HG03378 (cell line): Measurements from ENCODE around the gene SLC22A2.
"Not testable (repeated sequence)": the region's sequence is repeated elsewhere in the genome, so short reads cannot be mapped to it uniquely, and the experiment has no call there.

ENCODE experiments used
- ATAC-seq: cut with Tn5 transposase; IDR thresholded peaks from one replicate; pipeline ENCODE4 v1.9.1; 2021; ENCODE audit warnings: mild to moderate bottlenecking, moderate library complexity; ENCODE audit not compliant: unreplicated experiment

The SLC22A2 gene

DNA sequence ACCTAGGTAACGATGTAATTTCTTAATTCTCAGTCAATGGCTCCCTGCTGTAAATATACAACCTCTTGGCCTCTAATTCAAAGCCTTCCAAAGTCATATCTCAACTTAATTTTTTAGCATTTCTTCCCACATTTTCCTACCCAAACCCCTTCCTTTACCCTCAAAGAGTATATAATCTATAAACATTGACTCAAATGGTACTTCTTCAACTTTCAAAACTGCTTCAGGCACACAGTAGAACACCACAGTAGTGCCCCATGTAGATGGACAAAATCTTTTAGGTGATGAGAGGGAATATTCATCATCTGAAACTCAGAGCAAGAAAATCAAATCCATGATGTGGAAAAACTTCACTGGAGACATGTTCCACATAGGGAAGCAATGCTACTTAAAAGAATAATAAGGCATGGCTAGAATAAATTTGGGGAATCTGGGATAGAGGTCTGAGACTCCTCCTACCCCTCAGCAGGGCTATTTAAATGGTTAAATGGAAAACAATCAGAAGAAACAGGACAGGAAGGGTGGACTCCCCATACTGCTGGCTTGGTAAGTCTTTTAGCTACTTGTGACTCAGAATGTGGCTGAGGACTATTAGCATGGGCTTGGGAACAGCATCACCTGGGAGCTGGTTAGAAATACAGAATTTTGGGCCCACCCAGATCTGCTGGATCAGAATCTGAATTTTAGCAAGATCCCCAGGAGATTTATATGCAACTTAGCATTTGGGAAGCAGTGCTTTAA is 6.4 kb downstream of the SLC22A2 start:
- ATAC-seq = no peak

DNA sequence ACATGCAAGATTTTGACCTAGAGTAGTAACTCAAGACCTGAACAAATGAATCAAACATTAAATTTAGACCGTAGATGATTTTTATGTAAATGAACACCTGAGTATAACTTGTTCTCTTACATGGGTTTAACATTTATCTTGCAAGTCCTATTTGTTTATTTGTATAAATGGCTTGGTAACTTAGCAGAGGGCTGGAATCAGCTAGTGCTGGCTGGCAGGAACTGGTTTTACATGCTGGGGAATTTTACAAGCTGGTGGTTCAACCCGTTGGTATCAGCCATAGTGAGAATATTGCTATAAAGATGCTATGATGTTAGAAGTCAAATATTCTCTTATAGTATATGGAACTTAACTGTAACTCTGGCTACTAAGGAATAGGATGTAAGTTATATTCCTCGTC is 8.9 kb downstream of the SLC22A2 start:
- ATAC-seq = no peak

DNA sequence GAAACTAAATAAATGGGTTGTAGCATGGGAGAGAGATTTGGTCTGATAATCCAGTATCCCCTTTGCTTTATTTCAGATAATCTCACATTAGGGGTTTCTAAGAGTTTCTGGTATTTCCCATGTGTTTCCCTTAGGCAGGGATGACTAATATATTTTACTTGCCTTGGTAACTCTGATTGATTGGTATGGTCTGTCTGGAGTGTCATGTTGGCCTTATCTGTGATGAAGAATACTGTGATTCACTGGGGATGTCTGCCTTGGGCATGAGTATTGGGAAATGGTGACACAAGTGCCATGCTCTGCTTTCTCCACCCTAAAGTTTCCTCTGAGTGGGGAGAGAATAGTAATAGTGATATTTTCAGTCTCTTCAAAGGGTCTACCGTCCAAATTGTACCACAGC is 10.1 kb downstream of the SLC22A2 start:
- no peak for ATAC-seq

DNA sequence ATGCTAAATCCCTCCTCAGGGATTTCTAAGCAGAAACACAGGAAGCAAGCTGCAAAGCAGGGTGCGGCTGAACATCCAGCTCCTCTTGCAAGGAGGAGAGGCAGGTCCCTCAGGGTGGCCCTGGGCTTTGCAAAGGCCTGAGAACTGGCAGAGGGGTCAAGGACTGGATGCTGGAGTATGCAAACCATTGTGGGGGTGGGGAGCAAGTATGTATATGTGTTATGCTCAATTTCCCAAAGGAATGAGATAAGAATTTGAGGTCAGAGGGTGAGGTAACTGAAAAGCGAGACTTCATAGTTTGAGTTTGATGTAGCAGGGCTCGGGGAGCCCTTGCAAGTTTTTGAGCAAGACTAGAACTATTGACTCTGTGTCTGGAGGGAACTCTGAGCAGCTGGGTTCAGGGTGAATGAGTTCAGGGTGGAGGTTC is 11.2 kb downstream of the SLC22A2 start:
- ATAC-seq = no peak

DNA sequence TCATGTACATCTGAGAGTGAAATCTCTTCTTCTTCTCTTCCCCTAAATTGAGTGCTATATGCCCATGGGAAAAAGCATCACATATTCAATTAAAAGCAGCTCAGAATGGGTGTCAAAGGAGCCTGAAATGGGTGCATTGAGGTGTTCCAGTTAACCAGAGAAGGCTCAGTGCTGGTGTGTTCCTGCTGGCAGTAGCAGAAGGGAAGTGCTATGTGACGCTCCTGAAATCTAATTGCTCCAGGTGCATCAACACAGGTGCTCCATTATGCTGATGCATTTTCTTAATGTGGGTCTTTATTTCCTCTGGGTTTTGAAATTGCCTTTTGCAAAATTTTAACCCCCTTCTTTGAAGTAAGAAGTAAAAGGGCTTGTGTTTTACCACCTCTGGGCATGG is 17.9 kb downstream of the SLC22A2 start:
- no peak for ATAC-seq

DNA sequence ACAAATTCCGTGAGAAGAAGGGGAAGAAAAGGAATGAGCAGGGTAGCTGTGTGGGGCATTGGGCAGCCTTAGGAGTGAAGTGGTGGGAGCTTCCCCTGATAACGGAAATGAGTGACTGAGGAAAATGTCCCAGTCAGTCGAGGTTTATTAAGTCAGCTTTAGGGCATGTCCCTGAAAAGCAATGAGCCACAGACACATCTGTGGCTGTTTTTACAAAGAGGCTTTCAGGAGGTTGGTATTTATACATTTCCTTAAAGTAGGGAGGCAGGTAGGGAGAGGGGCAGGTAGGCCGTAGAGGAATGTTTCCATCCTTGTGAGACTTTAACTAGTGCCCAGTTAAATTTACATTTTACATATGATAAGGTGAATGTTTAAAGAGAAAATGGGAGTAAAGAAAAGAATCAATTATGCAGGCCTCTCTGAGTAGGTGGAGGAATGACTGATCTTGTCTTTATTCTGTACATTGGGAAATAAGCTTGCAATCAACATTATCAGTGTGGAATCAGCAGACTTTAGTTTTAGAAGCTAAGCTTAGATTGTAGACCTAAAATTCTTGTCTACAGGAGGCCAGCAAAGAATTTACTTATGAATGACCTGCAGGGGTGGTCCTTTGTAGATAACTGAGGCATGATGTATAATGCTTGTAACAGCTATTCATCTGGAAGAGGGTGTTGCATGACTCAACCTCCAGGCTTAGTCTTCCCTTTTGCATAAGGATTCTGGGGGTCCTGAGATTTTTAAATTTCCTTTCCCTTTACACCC is 18.5 kb downstream of the SLC22A2 start:
- ATAC-seq = no peak

DNA sequence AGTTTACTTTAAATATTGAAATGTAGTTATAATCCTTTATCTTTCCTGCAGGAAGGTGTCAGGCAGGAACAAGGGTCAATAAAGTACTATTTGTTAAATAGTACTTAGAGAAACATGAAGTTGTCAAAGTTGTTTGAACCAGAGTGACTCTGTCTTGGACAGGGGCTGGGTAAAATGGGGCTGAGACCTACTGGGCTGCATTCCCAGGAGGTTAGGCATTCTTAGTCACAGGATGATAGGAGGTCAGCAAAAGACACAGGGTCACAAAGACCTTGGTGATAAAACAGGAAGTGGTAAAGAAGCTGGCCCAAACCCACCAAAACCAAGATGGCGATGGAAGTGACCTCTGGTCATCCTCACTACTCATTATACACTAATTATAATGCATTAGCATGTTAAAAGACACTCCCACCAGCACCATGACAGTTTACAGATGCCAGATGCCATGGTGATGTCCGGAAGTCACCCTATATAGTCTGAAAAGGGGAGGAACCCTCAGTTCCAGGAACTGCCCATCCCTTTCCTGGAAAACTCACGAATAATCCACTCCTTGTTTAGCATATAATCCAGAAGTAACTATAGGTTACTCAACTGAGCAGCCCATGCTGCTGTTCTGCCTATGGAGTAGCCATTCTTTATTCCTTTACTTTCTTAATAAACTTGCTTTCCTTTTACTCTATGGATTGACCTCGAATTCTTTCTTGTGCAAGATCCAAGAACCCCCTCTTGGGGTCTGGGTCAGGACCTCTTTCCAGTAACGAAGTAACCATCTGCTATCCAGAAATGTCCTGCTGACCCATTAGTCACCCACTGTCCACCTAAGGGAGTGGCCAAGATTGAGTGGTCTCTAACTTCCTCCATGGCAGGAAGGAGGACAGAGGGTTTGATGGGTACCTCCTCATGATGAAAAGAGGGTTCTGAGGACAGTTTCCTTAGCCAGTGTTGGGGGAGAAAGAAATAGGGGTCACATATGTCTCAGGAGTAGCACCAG is 19.6 kb downstream of the SLC22A2 start:
- no peak for ATAC-seq

DNA sequence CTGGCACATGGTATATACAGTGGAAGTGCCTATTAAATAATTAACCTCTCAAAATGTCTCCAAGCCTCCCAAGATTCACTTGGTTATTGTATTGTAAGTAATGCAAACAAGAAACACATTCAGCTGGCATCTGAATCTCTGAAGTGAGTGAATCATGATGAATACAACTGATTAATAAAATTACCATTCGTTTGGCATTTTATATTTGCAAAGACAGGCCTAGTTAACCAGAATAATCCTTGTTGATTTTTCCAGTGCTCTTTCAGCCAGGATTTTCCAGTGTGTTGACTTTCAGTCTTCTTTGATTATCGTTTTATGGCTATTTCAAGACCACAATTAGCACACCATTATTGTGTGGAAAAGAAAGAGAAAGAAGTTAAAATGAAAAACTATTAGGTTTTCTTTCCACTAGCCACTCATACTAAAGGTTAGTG is 20.3 kb downstream of the SLC22A2 start:
- no peak for ATAC-seq

DNA sequence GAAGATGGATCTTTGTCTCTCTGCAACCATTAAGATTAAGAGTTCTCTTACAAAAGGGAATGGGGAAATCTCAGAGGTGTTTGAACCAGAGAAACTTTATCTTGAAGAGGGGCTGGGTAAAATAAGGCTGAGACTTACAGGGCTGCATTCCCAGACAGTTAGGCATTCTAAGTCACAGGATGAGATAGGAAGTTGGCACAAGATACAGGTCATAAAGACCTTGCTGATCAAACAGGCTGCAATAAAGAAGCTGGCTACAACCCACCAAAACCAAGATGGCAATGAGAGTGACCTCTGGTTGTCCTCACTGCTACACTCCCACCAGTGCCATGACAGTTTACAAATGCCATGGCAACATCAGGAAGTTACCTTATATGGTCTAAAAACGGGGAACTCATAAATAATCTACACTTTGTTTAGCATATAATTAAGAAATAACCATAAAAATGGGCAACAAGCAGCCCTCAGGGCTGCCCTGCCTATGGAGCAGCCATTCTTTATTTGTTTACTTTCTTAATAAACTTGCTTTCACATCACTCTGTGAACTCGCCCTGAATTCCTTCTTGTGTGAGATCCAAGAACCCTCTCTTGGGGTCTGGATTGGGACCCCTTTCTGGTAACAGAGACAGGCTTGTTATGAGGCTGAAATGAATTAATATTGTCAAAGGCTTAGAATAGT is 20.9 kb downstream of the SLC22A2 start:
- ATAC-seq = not testable (repeated sequence)

DNA sequence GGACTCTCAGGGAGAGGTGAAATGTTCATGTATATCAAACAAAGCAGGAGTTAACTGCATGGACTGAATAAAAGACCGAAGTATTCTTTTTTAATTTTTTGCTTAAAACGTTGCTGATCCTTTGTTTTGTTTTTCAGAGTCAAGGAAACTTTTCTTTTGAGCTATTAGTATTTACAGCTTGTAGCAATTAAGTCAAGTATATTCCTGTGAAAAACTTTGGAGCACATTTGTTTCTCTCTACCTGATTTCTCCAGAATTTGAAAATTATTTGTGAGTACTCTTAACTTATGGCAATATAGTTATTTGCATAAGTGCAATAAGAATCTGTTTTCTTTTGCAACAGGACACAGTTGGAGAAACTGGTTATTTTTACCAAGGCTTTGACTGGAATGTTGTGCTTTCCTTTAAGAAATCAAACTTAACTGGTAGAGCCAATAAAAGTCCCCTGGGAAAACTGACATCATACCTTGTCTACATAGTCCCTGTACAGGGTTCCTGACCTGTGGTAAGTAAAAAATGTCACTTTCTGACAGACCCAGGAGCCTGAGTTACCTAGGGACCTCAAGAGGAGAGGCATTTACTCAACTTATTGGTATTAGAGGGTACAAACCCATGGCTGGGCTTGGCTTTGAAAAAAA is 22.3 kb downstream of the SLC22A2 start:
- not testable (repeated sequence) for ATAC-seq

DNA sequence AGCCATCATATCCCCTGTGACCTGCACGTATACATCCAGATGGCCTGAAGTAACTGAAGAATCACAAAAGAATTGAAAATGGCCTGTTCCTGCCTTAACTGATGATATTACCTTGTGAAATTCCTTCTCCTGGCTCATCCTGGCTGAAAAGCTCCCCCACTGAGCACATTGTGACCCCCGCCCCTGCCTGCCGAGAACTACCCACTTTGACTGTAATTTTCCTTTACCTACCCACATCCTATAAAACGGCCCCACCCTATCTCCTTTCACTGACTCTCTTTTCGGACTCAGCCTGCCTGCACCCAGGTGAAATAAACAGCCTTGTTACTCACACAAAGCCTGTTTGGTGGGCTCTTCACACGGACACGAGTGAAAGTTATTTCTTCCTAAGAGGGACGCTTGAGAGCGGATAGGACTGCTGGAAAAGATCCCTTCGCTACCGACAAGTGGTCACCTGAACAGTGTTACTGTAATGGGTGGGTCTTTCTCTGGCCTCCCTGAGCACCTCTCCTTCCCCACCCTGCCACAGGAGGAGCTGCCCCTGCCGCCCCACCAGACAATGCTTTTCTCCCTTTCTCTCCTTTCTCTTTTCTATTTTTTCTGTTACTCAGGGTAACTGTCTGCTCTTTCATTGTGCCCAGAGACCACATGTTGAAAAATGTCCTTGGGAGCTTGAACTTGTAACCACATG is 24.5 kb downstream of the SLC22A2 start:
- ATAC-seq = not testable (repeated sequence)

DNA sequence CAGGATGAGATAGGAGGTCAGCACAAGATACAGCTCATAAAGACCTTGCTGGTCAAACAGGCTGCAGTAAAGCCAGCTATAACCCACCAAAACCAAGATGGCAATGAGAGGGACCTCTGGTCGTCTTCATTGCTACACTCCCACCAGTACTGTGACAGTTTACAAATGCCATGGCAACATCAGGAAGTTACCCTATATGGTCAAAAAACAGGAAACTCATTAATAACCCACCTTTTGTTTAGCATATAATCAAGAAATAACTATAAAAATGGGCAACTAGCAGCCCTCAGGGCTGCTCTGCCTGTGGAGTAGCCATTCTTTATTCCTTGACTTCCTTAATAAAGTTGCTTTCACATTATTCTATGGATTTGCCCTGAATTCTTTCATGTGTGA is 30.9 kb downstream of the SLC22A2 start:
- ATAC-seq = no peak

DNA sequence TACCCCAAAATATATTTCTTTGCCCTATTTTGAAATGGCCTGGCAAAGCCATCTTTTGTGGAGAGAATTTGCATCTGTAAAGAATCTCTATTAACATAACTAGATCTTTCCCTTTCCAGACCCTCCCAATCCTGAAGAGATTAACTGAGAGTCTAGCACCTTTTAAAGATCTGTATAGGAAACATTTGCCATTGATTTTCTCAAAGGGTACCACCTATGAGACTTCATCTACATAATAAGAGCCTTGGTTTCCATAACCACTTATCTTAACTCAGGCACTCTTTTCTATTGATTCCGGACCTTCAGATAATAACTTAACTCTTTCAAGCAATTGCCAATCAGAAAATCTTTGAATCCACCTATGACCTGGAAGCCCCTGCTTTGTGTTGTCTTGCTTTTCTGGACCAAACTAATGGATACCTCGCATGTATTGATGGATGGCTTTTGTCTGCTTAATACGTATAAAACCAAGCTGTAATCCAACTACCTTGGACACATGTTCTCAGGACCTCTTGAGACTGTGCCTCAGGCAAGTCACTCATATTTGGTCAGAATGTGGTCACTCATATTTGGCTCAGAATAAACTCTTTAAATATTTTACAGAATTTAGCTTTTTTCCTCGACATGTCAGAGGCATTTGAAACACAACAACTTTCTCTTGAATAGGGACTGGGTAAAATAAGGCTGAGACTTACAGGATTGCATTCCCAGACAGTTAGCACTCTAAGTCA is 31.4 kb downstream of the SLC22A2 start:
- no peak for ATAC-seq

DNA sequence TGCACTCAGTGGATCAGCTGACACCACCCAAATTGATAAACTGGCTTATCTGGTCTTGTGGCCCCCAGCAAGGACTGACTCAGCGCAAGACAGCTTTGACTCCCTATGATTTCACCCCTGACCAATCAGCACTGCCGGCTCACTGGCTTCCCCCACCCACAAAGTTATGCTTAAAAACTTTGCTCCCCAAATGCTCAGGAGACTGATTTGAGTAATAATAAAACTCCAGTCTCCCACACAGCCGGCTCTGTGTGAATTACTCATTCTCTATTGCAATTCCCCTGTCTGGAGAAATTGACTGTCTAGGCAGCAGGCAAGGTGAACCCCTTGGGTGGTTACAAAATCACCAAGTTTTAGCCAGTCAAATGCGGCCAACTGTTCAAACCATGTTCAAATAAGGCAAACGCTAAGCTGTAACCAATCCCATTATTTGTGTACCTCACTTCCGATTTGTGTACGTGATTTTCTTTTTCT is 32.5 kb downstream of the SLC22A2 start:
- peak; percentile 50 for ATAC-seq

DNA sequence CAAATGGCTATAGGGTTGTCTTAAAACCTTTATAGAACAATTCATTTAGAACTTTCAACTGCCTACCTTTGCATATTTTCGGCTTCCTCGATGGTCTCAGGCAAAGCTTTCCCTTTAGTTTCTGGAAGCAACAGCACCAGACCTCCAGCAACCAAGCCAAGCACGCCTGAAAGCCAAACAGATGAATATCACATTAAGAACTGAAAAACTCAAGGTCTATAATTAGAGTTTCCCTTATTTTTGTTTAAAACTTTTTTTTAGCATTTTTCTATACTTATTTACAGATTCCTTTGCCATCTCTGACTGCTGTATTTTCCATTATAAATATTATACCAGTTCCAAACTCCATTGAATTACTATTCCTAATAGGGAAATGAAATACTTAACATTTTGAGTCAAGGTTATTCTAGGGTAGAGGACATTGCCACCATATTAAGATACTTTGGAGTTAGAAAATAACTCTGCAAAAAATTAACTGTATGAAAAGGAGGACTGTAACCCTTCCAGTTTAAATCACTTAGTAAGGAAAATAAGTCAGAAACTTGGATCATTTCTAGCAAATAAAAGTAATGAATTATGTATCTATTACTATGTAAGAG is 33.9 kb downstream of the SLC22A2 start:
- ATAC-seq = no peak

DNA sequence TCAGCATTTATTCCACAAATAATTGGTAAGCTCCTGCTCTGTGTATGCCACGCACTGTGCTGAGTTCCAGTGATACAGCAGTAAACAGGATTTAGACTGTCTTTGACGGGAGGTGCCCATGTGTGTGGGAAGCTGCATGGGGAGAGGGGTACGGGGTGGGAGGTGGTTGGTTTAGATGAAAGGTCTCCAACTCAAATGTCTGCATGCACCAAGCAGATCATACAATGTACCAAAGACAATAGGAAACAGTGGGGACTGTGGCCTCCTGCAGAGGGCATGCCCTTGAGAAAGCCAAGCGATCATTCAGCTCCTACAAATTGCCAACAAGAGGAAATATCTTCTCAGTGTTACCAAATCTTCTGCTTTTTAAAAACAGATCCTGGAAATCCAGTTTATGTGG is 36.1 kb downstream of the SLC22A2 start:
- no peak for ATAC-seq

DNA sequence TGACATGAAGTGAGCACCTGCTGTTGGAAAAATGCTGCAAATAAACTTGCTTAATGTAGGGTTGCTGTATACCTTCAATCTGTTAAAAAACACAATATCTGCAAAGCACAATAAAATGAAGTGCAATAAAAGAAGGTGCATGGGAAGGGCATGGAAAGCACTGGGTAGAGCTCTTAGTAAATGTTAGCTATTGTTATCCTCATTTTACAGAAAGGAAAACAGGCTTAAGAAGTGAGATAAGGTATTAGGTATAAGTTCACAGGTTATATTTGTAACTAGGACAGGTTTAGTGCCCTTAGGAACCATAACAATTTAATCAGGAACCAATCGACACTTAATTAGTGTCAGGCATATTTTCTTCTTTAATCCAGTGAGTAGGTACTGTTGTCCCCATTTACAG is 36.7 kb downstream of the SLC22A2 start:
- ATAC-seq = no peak

DNA sequence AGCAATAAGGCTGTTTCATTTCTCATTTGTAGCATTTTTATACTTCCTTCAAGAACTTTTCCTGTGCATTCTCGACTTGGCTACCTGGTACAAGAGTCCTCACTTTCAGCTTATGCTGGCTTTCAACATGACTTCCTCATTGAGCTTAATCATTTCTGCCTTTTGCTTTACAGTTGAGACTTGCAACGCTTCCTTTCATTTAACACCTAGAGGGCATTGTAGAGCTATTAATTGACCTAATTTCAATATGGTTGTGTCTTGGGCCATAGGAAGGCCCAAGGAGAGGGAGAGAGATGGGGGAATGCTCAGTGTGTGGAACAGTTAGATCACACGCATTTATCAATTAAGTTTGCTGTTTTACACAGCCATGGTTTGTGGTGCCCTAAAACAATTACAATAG is 37.2 kb downstream of the SLC22A2 start:
- peak; percentile 69 for ATAC-seq
